H4 (cell line): ENCODE results near the gene NUDT12. TPM values are rescaled to one million over a fixed set of nuclear protein-coding genes. Genes with fewer than 3 reads are reported as not detected.

ENCODE experiments used
- DNase-seq: peaks from one replicate; pipeline ENCODE4 v3.0.0-alpha.2; 2015; ENCODE audit warnings: low spot score
- total RNA-seq: library from RNA; depleted of rRNA; stranded (reverse); fragments of >200 nt; shearing (Covaris generic); gene quantifications from 2 replicates; pipeline ENCODE4 v1.2.3, GENCODE V29; 2014; rRNA removed

NUDT12 gene
- 9.9 and 15.9 TPM in 2 replicates for total RNA-seq

- peak; percentile 78 for DNase-seq
These were observed at the start of gene NUDT12 for GRCh38 chr5:103562453-103563157. Gene NUDT12, minus strand, starts transcription at chr5:103562789. Its CDS starts 2,541 bp downstream, at chr5:103560248.

GRCh38 chr5:103607346-103607745 lies 44.8 kb upstream of the NUDT12 start:
- DNase-seq: no peak

GRCh38 chr5:103605277-103605676 lies 42.7 kb upstream of the NUDT12 start:
- DNase-seq: no peak

- no peak for DNase-seq
These were observed 39.8 kb upstream of the NUDT12 start for GRCh38 chr5:103602438-103602837.

- DNase-seq: no peak
These were observed 38.7 kb upstream of the NUDT12 start for GRCh38 chr5:103601314-103601713.

GRCh38 chr5:103600086-103600485 lies 37.5 kb upstream of the NUDT12 start:
- no peak for DNase-seq

- DNase-seq: no peak
These were observed 36.5 kb upstream of the NUDT12 start for GRCh38 chr5:103598997-103599566.

GRCh38 chr5:103590221-103590620 lies 27.6 kb upstream of the NUDT12 start:
- no peak for DNase-seq

GRCh38 chr5:103589776-103590175 lies 27.2 kb upstream of the NUDT12 start:
- DNase-seq: no peak

- DNase-seq: no peak
These were observed 26.8 kb upstream of the NUDT12 start for GRCh38 chr5:103589357-103589756.

GRCh38 chr5:103587185-103587748 lies 24.7 kb upstream of the NUDT12 start:
- peak; percentile 48 for DNase-seq

- peak; percentile 66 for DNase-seq
These were observed 19.8 kb upstream of the NUDT12 start for GRCh38 chr5:103582364-103582763.

- DNase-seq: no peak
These were observed 10.8 kb upstream of the NUDT12 start for GRCh38 chr5:103573411-103573810.

- no peak for DNase-seq
These were observed 9.9 kb upstream of the NUDT12 start for GRCh38 chr5:103572454-103572853.

GRCh38 chr5:103571730-103572129 lies 9.1 kb upstream of the NUDT12 start:
- no peak for DNase-seq

- no peak for DNase-seq
These were observed 6.9 kb upstream of the NUDT12 start for GRCh38 chr5:103569313-103570060.

- no peak for DNase-seq
These were observed 3.1 kb upstream of the NUDT12 start for GRCh38 chr5:103565719-103566118.

GRCh38 chr5:103561685-103562452 lies 720 bp downstream of the NUDT12 start:
- DNase-seq: no peak

GRCh38 chr5:103560826-103561225 lies 1.8 kb downstream of the NUDT12 start:
- DNase-seq: no peak

GRCh38 chr5:103546858-103547257 lies 15.7 kb downstream of the NUDT12 start:
- no peak for DNase-seq

- no peak for DNase-seq
These were observed 20.1 kb downstream of the NUDT12 start for GRCh38 chr5:103542441-103542840.

GRCh38 chr5:103541569-103541968 lies 21.0 kb downstream of the NUDT12 start:
- DNase-seq: no peak
